ENCODE data around the gene SLC28A2.

Gene SLC28A2

DNA sequence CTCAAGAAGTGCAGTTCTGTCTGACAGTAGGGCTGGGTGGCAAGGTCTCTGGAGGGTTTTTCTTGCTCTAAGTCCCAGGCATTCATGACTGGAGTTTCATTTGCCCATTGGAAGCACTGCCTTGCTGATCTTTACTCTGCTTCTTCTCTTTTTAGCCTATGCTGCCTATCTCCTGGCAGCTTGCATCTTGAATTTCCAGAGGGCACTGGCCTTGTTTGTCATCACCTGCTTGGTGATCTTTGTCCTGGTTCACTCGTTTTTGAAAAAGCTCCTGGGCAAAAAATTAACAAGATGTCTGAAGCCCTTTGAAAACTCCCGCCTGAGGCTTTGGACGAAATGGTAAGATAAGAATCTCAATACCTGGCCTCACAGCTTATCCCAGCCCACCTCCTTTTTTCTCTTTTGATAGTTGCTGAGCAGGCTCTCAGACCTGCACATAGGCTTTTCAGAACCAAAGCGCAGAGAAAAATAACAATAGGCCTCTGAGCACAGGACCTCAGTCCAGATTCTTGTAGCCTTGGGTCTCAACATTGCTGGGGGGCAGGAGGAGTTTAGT, 10.9 kb downstream of the SLC28A2 start:
- TF ChIP-seq, protein P1, sequence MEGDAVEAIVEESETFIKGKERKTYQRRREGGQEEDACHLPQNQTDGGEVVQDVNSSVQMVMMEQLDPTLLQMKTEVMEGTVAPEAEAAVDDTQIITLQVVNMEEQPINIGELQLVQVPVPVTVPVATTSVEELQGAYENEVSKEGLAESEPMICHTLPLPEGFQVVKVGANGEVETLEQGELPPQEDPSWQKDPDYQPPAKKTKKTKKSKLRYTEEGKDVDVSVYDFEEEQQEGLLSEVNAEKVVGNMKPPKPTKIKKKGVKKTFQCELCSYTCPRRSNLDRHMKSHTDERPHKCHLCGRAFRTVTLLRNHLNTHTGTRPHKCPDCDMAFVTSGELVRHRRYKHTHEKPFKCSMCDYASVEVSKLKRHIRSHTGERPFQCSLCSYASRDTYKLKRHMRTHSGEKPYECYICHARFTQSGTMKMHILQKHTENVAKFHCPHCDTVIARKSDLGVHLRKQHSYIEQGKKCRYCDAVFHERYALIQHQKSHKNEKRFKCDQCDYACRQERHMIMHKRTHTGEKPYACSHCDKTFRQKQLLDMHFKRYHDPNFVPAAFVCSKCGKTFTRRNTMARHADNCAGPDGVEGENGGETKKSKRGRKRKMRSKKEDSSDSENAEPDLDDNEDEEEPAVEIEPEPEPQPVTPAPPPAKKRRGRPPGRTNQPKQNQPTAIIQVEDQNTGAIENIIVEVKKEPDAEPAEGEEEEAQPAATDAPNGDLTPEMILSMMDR (IDR thresholded peaks at IDR 0.05; ENCODE audit: low read depth, low read length), result no peak
- no peak for DNase-seq (ENCODE audit: extremely low read depth, low read depth)

DNA sequence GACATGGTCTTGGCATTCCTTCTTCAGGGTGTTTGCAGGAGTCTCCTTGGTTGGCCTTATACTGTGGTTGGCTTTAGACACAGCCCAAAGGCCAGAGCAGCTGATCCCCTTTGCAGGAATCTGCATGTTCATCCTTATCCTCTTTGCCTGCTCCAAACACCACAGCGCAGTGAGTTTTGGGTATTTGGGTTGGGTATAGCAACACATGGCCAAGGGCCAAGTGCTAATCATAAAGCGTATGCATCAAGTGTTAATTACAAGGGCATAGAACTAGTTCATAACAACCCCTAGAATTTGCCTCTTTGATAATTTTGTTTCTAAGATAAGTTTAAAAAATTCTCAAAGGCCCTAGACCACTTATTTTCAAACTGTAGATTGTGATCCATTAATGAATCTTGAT, 11.8 kb downstream of the SLC28A2 start:
- no peak for DNase-seq (ENCODE audit: extremely low read depth, low read depth)
- TF ChIP-seq, protein P1 (IDR thresholded peaks at IDR 0.05; ENCODE audit: low read depth, low read length), result no peak

DNA sequence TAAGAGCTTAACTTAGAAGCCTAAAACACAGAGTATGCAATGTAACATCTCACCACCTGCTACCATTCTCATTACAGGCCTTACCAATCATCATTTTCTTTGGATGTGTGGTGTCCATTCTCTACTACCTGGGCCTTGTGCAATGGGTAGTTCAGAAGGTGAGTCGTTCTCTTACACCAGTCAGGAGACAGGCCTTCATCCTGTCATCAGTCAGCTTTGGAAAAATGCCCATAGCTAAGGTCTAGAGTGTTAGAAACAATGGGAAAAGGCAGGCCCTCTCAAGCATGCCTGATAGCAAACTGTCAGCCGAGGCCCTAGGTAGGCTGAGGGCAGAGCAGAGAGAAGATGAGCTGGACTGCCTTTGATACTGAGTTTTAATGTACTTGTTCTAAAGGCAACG, 13.5 kb downstream of the SLC28A2 start:
- TF ChIP-seq, protein P1 (IDR thresholded peaks at IDR 0.05; ENCODE audit: low read depth, low read length), result no peak
- no peak for DNase-seq (ENCODE audit: extremely low read depth, low read depth)

DNA sequence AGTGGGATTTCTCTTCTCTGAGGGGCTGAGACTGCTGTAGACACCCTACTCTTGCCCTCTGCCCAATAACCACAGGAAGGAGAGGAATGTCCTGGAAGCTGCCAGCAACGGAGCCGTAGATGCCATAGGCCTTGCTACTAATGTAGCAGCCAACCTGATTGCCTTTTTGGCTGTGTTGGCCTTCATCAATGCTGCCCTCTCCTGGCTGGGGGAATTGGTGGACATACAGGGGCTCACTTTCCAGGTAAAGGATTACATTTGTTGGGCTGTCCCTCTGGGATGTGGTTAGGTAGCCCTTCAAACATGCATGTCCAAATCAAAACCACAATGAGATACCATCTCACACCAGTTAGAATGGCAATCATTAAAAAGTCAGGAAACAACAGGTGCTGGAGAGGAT, 16.1 kb downstream of the SLC28A2 start:
- no peak for DNase-seq (ENCODE audit: extremely low read depth, low read depth)
- TF ChIP-seq, protein P1 (IDR thresholded peaks at IDR 0.05; ENCODE audit: low read depth, low read length), result no peak

DNA sequence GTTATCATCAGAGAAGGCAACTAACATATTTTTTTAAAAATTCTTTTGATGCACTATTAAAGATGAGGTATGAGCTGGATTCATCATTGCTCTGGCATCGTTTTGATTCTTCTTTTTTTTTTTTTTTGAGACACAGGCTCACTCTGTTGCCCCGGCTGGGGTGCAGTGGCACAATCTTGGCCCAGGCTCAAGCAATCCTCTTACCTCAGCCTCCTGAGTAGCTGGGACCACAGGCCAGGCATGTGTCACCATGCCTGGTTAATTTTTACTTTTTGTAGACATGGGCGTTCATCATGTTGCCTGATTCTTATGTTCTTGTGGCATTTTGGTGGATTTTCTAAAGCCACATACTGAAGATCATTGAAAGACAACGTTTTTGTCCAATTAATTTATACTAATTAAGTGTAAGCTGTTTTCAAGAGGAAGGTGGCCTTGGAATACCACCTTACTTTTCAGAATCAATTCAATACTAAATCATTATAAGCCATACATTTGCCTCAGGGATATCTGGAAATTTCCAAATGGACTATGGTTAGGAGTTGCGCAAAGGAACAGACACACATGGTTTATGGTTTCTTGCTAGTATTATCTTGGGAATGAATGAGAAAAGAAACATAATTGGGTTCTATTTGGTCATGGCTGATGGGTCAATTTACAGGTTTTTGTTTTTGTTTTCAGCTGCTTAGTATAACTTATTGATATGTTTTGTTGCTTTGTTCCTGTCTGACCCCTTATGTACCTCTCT, 22.8 kb downstream of the SLC28A2 start:
- TF ChIP-seq, protein P1 (IDR thresholded peaks at IDR 0.05; ENCODE audit: low read depth, low read length), result no peak
- no peak for DNase-seq (ENCODE audit: extremely low read depth, low read depth)

DNA sequence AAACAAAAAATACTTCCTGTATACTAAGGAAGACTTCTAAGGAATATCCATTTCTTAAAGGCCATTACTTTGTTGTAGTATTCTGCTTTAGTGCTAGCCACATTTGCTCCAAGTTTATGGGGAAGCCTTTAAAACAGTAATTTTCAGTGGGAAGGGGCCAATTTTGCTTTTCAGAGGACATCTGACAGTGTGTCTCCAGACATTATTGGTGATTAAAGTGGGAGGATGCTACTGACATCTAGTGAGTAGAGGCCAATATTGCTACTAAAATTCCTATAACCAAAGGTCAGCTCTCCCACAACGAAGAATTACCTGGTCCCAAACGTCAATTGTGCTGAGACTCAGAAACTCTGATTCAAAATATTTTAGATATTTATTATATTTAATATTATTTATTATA, 24.8 kb downstream of the SLC28A2 start:
- TF ChIP-seq, protein P1 (IDR thresholded peaks at IDR 0.05; ENCODE audit: low read depth, low read length), result peak; percentile 39
- DNase-seq (ENCODE audit: extremely low read depth, low read depth), result peak; percentile 2

DNA sequence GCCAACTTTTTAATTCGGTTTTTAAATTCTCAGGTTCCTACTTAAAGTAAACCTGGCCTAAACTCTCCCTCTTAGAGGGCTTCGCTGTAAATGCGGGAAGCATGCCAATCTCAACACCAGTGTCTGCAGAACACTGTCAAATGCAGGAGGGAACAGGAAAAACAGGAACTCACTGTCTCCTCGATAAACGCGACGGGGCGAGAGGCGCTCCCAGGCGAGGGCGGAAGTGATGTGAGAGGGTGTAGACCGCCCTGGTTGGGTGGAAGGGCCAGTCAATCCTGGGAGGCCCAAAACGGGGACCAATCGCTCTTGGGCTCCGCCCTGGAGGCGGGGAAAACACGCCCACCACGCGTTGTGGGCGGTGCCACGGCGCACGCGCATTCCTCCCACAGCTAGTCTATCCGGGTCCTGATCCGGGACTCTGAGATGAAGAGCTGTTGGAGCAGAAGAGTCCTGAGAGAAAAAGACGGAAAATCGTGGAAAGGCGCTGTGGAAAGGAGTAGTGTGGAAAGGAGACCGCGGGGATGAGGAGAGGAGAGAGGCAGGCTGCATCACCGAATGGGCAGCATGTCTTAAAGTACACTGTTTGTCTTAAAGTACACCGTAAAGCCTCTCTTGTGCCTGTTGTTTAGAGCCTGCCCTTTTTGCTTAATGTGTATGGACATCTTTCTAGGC, 27.1 kb downstream of the SLC28A2 start:
- peak; percentile 89 for DNase-seq (ENCODE audit: extremely low read depth, low read depth)
- TF ChIP-seq, protein P1 (IDR thresholded peaks at IDR 0.05; ENCODE audit: low read depth, low read length), result no peak
